GM13976 (cell line): ENCODE measurements around the gene SHE.
"Not testable (repeated sequence)": the region's sequence is repeated elsewhere in the genome, so short reads cannot be mapped to it uniquely, and the experiment has no call there.

Experiments used
- DNase-seq: peaks from one replicate; pipeline ENCODE4 v3.0.0; 2012; ENCODE audit warnings: low spot score
- in situ Hi-C: fragments of 300-500 bp; cut with MboI; formaldehyde crosslinking; loops from one replicate; pipeline ENCODE4 v1.12.0; 2022; ENCODE audit warnings: low sequenced_read_pairs, mixed read lengths, inconsistent platforms; ENCODE audit not compliant: unreplicated experiment
- TF ChIP-seq, protein P1 (sequence below): IDR thresholded peaks from 2 replicates; pipeline ENCODE4 v1.5.1; 2012; ENCODE audit warnings: borderline replicate concordance, mild to moderate bottlenecking; ENCODE audit not compliant: insufficient read depth; ENCODE audit errors: extremely low read depth, missing control alignments, control extremely low read depth

The SHE gene

DNA sequence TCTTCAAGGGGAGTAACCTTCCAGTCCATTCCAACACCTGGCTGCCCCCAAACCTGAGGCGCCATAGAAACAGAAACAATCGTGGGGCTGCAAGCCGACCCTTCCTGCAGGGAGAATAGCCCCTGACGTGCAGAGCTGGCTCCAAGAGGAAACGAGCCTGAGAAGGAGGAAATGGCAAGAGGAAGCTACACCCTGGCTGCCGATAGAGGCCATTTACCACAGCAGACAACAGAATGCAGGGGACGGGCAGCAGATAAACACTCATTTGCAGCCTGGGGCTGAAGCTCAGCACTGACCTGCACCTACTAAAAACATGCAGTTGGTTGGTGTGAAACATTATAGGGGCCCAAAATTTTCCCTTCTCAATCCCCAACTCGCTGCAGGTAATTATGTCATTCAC is 8.9 kb downstream of the SHE start:
- in situ Hi-C loops: no loop called here
- TF ChIP-seq, protein P1, sequence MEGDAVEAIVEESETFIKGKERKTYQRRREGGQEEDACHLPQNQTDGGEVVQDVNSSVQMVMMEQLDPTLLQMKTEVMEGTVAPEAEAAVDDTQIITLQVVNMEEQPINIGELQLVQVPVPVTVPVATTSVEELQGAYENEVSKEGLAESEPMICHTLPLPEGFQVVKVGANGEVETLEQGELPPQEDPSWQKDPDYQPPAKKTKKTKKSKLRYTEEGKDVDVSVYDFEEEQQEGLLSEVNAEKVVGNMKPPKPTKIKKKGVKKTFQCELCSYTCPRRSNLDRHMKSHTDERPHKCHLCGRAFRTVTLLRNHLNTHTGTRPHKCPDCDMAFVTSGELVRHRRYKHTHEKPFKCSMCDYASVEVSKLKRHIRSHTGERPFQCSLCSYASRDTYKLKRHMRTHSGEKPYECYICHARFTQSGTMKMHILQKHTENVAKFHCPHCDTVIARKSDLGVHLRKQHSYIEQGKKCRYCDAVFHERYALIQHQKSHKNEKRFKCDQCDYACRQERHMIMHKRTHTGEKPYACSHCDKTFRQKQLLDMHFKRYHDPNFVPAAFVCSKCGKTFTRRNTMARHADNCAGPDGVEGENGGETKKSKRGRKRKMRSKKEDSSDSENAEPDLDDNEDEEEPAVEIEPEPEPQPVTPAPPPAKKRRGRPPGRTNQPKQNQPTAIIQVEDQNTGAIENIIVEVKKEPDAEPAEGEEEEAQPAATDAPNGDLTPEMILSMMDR: no peak
- DNase-seq: no peak

DNA sequence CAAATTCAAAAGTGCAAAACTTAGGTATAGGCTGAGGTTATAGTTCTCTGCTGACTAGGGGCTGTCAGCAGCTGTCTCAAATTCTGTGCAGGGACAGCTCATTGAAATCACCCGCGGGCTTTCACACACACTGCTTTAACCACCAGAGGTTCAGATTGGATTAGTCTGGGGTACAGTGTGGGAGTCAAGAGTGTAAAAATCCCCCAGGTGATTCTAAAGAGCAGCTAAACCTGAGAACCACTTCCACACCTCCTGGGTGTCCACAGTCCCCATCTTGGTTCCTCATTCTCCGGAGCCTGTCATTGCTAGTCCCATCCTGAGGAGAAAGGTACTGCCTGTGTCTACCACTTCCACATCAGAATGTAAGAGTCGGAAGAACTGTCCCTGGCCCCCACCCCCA is 10.1 kb downstream of the SHE start:
- in situ Hi-C loops: no loop called here
- TF ChIP-seq, protein P1: no peak
- no peak for DNase-seq

DNA sequence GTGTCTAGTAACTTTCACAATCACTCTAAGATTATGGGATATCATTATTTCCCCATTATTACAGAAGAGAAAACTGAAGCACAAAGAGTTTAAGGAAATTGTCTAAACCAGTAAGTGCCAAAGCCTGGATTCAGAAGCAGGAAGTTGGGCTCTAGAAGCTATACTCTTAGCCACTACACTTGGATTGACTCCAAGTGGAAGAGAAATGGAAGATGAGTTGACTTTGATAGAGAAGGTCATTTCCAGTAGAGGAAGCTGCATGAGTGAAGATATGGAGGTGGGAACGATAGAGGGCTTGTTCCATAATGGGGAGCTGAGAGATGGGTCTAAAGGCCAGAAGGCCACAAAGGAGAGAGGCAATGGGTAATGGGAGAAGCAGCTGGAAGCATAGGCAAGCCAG is 11.9 kb downstream of the SHE start:
- no peak for DNase-seq
- TF ChIP-seq, protein P1: no peak
- in situ Hi-C loops: no loop called here

DNA sequence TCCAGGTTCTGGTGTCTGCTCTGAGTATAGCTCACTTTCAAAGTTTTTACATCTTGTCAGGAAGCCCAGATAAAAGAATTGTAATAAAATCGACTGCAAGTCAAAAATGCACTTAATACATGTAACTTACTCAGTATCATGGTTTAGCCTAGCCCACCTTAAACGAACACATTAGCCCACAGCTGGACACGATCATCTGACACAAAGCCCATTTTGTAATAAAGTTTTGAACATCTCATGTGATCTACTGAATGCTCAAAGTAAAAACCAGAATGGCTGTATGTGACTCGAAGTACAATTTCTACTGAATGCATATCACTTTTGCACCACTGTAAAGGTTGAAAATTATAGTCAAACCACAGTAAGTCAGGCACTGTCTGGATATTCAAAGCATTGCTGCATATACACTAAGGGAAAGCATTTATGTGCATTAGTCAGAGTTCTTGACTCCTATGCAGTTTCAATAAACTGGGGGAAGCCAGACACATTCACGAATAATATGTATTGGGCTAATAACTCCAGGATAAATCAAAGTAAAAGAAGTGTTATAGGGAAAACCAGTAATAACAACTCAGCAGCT is 12.4 kb downstream of the SHE start:
- TF ChIP-seq, protein P1: no peak
- DNase-seq: no peak
- in situ Hi-C loops: no loop called here

DNA sequence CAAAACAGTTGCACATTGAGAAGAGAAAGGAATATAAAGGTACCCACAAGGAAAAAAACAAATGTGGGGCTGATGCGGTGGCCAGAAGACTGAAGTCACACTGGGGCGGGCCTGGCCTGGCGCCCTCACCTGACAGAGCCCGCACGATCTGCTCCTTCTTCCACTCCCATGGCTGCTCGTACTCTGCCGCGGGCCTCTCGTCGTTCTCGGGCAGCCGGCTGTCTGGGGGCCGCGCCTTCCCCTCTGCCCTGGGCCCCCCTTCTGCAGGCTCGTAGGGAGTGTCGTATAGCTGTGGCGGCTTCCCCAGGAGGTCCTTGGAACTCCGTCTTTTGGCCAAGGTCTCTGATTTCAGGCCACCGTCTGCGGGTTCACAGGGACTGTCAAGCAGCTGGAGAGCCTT is 13.3 kb downstream of the SHE start:
- TF ChIP-seq, protein P1: no peak
- in situ Hi-C loops: no loop called here
- no peak for DNase-seq

DNA sequence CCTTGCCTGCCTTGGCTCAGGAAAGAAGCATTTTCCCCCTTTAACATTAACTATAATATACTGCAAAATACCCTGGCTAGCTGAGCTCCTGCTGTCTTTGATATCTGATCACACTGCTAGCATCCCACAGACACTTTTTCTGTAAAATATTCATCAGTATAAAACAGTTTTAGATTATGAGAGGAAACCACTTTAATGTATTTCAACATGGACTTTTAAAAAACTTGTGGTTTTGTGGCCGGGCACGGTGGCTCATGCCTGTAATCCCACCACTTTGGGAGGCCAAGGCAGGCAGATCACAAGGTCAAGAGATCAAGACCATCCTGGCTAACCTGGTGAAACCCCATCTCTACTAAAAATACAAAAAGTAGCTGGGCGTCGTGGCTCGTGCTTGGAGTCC is 15.5 kb downstream of the SHE start:
- not testable (repeated sequence) for DNase-seq

DNA sequence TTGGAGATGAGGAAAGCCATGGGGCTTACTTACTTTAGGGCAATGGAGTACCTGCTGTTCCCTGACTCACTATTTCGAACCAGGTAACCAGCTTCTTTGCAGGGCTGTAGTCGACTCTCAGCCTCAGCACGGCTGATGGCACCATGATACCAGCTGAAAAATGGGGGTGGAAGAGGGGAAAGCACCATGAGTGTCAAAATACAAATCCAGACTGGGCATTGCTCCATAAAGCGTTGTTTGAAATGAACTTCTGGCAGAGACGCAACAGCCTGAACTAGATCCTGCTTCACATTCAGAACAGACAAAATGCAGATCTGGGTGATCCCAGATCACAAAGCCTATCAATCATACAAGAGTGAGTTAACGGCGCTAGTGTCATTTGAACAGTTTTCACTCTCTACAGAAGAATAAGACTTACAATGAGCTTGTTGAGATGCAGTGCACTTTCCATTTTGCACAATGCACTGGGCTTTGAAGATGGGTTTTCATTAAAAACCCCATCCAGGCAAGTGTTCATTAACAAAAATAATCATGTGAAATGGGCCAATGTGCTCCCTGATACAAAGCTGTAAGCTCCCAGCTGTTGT is 16.2 kb downstream of the SHE start:
- in situ Hi-C loops: no loop called here
- TF ChIP-seq, protein P1: no peak
- no peak for DNase-seq

More for the DNA sequence above, 15.5 kb downstream of the SHE start:
- in situ Hi-C loops: not testable (repeated sequence)
